AG10803 (cell line): ENCODE data around the gene AMN.

ENCODE experiments used
- DNase-seq: peaks from one replicate; pipeline ENCODE4 v3.0.0; 2010; ENCODE audit warnings: low read depth
- H3K4me3 ChIP-seq: 2 replicates; pipeline ENCODE4 v1.5.1; 2011; ENCODE audit warnings: mild to moderate bottlenecking, low read length, control low read depth
- TF ChIP-seq, protein P1 (sequence below): conservative IDR thresholded peaks from 2 replicates; pipeline ENCODE4 v1.5.1; 2011; ENCODE audit warnings: mild to moderate bottlenecking, low read length, control low read depth, inconsistent platforms

Gene AMN

DNA sequence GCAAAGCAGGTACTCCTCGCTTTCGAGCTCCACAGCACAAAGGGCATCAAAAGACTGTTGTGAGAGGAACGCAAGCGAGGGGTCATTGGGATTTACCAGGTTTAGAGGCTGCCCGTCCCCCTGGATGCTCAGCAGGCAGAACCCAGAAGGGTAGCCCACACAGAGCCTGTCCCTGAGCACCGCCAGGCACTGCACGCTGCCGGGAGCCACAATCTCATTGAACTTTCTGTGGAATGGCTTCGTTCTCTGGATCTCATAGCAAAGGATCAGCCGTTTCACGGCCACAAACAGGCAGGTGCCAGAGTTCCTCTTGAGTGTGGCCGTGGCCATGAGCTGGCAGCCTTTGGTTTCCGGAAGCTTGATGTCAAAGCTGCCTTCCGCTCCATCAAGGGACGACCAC, 21.5 kb downstream of the AMN start:
- TF ChIP-seq, protein P1, sequence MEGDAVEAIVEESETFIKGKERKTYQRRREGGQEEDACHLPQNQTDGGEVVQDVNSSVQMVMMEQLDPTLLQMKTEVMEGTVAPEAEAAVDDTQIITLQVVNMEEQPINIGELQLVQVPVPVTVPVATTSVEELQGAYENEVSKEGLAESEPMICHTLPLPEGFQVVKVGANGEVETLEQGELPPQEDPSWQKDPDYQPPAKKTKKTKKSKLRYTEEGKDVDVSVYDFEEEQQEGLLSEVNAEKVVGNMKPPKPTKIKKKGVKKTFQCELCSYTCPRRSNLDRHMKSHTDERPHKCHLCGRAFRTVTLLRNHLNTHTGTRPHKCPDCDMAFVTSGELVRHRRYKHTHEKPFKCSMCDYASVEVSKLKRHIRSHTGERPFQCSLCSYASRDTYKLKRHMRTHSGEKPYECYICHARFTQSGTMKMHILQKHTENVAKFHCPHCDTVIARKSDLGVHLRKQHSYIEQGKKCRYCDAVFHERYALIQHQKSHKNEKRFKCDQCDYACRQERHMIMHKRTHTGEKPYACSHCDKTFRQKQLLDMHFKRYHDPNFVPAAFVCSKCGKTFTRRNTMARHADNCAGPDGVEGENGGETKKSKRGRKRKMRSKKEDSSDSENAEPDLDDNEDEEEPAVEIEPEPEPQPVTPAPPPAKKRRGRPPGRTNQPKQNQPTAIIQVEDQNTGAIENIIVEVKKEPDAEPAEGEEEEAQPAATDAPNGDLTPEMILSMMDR, result no peak
- DNase-seq, result no peak
- no peak overlapping the region for H3K4me3 ChIP-seq

DNA sequence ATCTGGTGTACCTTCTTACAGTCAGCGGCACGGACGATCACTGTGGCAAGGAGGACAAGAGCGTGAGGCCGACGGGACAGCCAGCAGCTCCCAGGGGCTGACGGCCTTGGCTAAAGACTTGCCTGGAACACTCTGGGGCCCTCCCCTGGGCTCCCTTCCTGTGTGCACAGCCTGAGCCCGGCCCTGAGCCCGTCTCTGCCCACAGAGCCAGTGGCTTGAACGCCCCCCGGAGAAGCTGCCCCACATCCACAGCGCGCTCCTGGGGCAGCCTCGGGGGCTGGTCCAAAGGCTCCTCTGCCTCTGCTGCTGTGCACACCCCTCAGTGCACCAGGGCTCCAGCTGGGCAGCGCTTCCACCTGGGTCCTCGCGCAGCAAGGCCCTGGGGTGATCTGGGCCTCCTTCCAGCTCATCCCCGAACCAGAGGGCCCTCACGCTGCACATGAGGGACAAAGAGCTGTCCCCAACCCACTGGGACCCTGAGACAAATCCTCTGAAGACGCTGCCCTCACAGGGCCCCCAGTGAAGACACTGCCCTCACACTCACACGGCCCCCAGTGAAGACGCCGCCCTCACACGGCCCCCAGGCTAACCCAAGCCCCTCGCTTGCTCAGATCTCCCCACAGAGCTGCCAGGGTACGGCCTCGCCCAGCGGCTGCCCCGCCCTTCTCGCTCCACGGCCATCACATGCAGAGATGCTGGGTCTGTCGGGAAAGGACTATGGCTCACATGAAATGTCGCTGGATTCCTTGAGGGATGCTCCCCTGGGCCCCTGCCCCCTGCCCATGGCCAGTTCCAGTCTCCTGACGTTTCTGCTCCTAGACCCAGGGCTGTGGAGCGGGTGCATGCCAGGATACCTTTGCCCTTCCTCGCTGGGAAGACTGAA, 22.2 kb downstream of the AMN start:
- TF ChIP-seq, protein P1, result no peak
- DNase-seq, result no peak
- no peak overlapping the region for H3K4me3 ChIP-seq

DNA sequence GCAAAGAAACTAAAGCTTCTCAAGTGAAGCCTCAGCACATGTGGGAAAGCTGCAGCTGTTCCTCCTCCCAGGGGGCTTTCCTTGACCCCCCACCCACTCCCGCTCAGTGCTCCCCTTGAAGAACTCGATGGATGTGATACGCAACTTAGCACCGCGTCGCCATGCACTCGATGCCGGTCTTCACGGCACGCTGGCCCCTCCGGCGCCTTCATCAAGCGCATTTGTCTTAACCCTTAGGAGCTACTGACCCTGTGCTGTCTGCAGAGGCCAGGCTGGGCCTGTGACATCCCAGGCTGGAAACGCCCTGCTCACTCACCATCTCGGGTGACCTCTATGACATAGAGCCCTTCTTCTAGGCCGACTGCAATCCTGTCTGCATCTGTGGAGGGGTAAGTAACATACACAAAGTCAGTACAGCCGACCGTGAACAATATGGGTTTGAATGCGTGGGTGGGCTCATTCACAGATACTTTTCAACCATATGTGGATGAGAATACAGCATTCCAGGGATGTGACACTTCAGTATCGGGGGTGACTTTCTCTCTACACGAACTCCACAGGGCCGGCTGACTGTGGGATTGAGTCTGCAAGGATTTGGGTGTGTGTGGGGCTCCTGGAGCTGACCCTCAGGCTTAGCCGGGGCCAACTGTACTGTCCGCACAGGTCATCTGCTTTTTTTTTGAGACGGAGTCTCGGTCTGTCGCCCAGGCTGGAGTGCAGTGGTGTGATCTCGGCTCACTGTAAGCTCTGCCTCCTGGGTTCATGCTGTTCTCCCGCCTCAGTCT, 23.1 kb downstream of the AMN start:
- no peak for DNase-seq
- TF ChIP-seq, protein P1, result no peak
- H3K4me3 ChIP-seq, result no peak overlapping the region

DNA sequence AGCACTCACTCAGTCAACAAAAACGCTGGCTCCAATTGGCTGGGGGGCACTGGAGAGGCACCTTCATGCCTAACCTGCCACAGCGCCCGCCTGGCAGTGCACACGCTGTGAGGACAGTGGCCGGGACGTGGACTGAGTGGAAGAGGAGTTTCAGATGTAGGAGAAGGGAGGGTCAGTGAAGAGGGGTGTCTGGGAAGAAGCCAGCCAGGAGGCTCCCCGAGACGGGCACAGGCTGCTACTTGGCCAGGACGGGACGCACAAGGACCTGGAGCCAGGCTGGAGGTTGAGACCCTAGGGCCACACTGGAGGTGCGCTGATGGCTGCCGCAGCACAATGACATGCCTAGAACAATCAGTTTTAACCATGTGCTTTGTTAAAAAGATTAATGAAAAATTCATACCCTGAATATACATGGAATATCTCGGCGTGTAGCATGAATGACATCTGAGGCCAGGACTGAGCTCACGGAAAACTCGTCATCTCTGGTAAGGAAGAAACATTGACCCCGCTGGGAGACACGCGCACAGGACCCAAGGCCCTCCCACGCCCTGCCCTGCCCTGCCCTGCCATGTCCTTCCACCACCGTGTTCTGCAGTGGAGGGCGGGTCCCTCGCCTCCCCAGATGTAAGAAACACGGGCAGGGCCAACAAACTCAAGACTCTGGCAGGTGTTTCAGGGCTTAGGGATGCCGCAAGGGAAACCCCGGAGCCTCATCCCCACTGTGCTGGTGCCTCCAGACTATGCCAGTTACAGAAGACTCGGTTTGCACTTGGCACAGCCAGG, 25.0 kb downstream of the AMN start:
- H3K4me3 ChIP-seq, result no peak overlapping the region
- DNase-seq, result no peak
- TF ChIP-seq, protein P1, result no peak

DNA sequence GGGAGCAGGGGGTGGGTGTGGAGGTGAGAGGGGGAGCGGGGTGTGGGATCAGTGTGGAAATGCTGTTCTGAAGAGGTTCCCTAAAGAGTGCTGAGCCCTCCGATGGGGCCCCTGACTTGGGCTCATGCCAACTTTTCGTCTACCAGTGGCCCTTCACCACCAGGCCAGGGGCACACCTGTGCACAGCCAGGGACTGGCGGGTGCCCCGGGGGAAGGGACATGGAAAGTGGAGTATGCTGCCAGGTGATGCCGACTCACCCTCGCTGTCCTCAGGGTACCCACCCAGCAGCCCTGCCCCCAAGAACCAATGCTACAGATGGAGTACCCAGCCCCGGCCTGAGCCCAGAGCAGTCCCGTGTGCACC, 26.2 kb downstream of the AMN start:
- no peak overlapping the region for H3K4me3 ChIP-seq
- no peak for DNase-seq
- TF ChIP-seq, protein P1, result no peak

DNA sequence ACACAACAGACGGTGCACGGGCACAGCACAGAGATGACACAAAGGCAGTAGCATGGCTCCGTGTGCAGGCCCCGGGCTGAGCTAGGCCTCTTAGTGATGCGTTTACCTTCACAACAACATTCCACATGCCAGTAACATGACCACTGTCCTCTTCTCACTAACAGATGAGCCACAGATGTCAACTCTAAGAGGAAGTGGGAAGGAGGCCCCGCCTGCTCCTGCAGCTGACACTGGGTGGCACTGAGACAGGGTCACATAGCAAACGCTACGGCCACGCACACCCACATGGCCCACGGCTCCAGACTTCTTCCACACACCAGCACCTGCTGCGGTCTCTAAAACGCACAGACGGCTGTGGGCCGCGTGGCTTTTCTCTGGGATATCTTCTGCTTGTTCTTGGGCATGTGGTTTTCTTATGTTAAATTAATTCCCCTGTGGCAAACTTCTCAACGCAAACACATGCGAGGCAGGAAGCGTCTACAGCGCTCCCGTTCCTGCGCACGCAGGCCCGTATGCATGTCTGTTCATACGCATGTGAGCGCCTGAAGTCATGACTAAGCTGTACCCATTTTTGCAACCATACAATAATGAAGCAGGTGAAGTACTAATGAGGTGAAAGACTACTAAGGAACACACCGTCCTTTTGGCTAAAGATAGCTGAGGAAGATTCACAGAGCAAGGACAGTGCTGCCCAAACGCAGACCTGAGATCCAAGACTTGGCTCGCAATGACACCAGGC, 26.8 kb downstream of the AMN start:
- H3K4me3 ChIP-seq, result no peak overlapping the region
- TF ChIP-seq, protein P1, result no peak
- DNase-seq, result peak; percentile 81
